ENCODE data around the gene RRP7A.

- no peak for TF ChIP-seq CTCF (IDR thresholded peaks at IDR 0.05)
- TF ChIP-seq ZFX (IDR thresholded peaks at IDR 0.05; ENCODE audit: borderline replicate concordance), result no peak
Observed at GRCh38 chr22:42500836-42501179, 18.8 kb downstream of the RRP7A start.

Data from 22Rv1 (cell line).